Measurements from ENCODE around the gene ETV3. TPM values are rescaled to one million over a fixed set of nuclear protein-coding genes. Genes with fewer than 3 reads are reported as not detected.

ETV3 gene
- total RNA-seq, 6 experiments from 2014 or later = 4.9 to 7.8 (median 6.5) TPM

GRCh38 chr1:157146244-157146643 lies 8.0 kb upstream of the ETV3 start:
- Histone ChIP-seq H3K4me1 (no peaks in the 10 kb centered on the region), H3K9me3 (no peaks in the 10 kb centered on the region), H3K27me3 (no peaks in the 10 kb centered on the region), H3K36me3 (no peaks in the 10 kb centered on the region), H3K27ac (no peak overlapping the region), H3K4me3 (no peak overlapping the region)
- ATAC-seq = peak in 1 of 4 donors; percentile 41
- WGBS (ENCODE audit: insufficient coverage, low coverage, low lambda C conversion rate, missing lambda C conversion rate) = 61% methylated on average over 3 of the region's 3 CpGs
- no peak for TF ChIP-seq POLR2A (IDR thresholded peaks at IDR 0.05)
- TF ChIP-seq, protein P1, sequence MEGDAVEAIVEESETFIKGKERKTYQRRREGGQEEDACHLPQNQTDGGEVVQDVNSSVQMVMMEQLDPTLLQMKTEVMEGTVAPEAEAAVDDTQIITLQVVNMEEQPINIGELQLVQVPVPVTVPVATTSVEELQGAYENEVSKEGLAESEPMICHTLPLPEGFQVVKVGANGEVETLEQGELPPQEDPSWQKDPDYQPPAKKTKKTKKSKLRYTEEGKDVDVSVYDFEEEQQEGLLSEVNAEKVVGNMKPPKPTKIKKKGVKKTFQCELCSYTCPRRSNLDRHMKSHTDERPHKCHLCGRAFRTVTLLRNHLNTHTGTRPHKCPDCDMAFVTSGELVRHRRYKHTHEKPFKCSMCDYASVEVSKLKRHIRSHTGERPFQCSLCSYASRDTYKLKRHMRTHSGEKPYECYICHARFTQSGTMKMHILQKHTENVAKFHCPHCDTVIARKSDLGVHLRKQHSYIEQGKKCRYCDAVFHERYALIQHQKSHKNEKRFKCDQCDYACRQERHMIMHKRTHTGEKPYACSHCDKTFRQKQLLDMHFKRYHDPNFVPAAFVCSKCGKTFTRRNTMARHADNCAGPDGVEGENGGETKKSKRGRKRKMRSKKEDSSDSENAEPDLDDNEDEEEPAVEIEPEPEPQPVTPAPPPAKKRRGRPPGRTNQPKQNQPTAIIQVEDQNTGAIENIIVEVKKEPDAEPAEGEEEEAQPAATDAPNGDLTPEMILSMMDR (IDR thresholded peaks at IDR 0.05) = no peak
- intact Hi-C loops (cut with DNase I) = no loop called here
- DNase-seq = no peak

DNA sequence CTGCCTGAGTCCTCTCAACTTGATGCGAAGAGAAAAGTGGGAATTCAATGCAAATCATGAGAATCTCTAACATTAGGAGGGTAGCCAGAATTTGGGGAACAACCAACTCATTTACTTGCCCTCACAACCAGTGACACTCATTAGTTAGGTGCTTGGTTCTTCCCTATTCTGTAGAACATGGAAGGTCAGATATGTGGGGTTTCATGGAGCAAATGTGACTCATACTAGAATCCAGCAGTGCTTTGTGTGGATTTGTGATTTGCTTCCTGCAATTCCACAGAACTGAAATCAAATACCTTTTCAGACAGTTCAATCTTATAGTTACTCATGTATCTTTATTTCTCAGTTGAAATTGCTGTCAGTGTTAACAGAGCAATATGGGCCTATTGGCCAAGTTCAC lies 6.9 kb upstream of the ETV3 start:
- no peaks in the 10 kb centered on the region for H3K4me1 ChIP-seq
- H3K27me3 ChIP-seq = no peaks in the 10 kb centered on the region
- H3K4me3 ChIP-seq = no peak overlapping the region
- intact Hi-C loops (cut with DNase I) = no loop called here
- DNase-seq = no peak
- TF ChIP-seq POLR2A (IDR thresholded peaks at IDR 0.05) = no peak
- TF ChIP-seq, protein P1 (IDR thresholded peaks at IDR 0.05) = no peak
- H3K27ac ChIP-seq = no peak overlapping the region
- no peaks in the 10 kb centered on the region for H3K9me3 ChIP-seq
- H3K36me3 ChIP-seq = no peaks in the 10 kb centered on the region
- WGBS (ENCODE audit: insufficient coverage, low coverage, low lambda C conversion rate, missing lambda C conversion rate) = 100% methylated on average over 1 of the region's 1 CpG
- no peak for ATAC-seq

DNA sequence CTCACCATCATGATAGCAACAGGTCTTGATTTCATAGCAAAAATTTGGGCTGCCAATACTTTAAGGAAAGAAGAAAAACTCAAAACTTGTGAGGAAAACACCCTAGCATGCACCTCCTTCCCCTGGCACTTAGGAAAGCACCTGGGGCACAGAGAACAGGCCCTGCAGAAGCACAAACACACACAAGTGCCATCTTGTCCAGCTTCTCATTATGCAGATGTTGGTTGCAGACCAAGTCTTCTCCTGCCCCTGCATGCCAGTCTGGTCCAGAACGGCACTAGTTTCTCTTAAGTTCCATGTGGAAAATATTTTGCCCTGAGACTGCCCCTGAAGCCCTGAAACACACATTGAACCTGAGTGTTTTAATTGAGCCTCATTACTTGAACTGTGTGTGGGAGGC lies 6.3 kb upstream of the ETV3 start:
- H3K27ac ChIP-seq = no peak overlapping the region
- intact Hi-C loops (cut with DNase I) = no loop called here
- no peak overlapping the region for H3K4me3 ChIP-seq
- ATAC-seq = no peak
- WGBS (ENCODE audit: insufficient coverage, low coverage, low lambda C conversion rate, missing lambda C conversion rate) = no CpG with 5 or more reads among the region's 1 CpG
- H3K9me3 ChIP-seq = no peaks in the 10 kb centered on the region
- H3K4me1 ChIP-seq = no peaks in the 10 kb centered on the region
- no peaks in the 10 kb centered on the region for H3K36me3 ChIP-seq
- no peaks in the 10 kb centered on the region for H3K27me3 ChIP-seq
- TF ChIP-seq, protein P1 (IDR thresholded peaks at IDR 0.05) = no peak
- no peak for TF ChIP-seq POLR2A (IDR thresholded peaks at IDR 0.05)
- DNase-seq = no peak

- 81% methylated on average over 3 of the region's 3 CpGs for WGBS (ENCODE audit: insufficient coverage, low coverage, low lambda C conversion rate, missing lambda C conversion rate)
- ATAC-seq (no peak), DNase-seq (no peak)
- Histone ChIP-seq H3K36me3 (no peaks in the 10 kb centered on the region), H3K27me3 (no peaks in the 10 kb centered on the region), H3K9me3 (no peaks in the 10 kb centered on the region), H3K4me1 (peaks cover 0 to 5% (median 0%) of the 10 kb centered on the region in 4 donors), H3K4me3 (no peak overlapping the region), H3K27ac (no peak overlapping the region)
- TF ChIP-seq POLR2A (IDR thresholded peaks at IDR 0.05) = no peak
- TF ChIP-seq, protein P1 (IDR thresholded peaks at IDR 0.05) = no peak
- intact Hi-C loops (cut with DNase I) = no loop called here
Observed at GRCh38 chr1:157142765-157143423, 4.7 kb upstream of the ETV3 start.
